Vagina (tissue), 2 donors: ENCODE measurements around the gene MED15.
"Not testable (repeated sequence)": the region's sequence is repeated elsewhere in the genome, so short reads cannot be mapped to it uniquely, and the experiment has no call there.

ENCODE experiments used
- CTCF ChIP-seq, 3 experiments: fragments of 450-650 bp in 2 of 3; fragments of 200-600 bp in 1 of 3; sonication (generic) in 1 of 3; IDR thresholded peaks; one replicate each; pipeline ENCODE4 v1.5.1; 2017 to 2019; ENCODE audit warnings: antibody characterized with exemption in 3 of 3, mild to moderate bottlenecking in 2 of 3, moderate library complexity in 2 of 3
- POLR2A ChIP-seq, 2 donors: fragments of 450-650 bp; IDR thresholded peaks; one replicate each; pipeline ENCODE4 v1.6.1; 2017; ENCODE audit warnings: antibody characterized with exemption in 2 of 2, mild to moderate bottlenecking in 2 of 2, moderate library complexity in 2 of 2
- POLR2AphosphoS5 ChIP-seq, 2 donors: sonication (generic); formaldehyde crosslinking; IDR thresholded peaks; one replicate each; pipeline ENCODE4 v1.9.0; 2017; ENCODE audit warnings: antibody characterized with exemption in 2 of 2, mild to moderate bottlenecking in 2 of 2, low read depth in 1 of 2; ENCODE audit not compliant: insufficient read depth in 1 of 2

- not testable (repeated sequence) for TF ChIP-seq CTCF (IDR thresholded peaks at IDR 0.05); POLR2A (IDR thresholded peaks at IDR 0.05); POLR2AphosphoS5 (IDR thresholded peaks at IDR 0.05; ENCODE audit: insufficient read depth in 1 of 2, low read depth in 1 of 2)
Observed at GRCh38 chr22:20594486-20594885, 87.1 kb downstream of the MED15 start.
